HUES48 (cell line): ENCODE data around the gene OR52E1.

Experiments
- H3K27ac ChIP-seq: one replicate; pipeline ENCODE4 v1.7.0; 2013; ENCODE audit warnings: low read depth, low read length, inconsistent platforms
- H3K27me3 ChIP-seq: 2 replicates; pipeline ENCODE4 v1.6.1; 2013; ENCODE audit warnings: mild to moderate bottlenecking, low read length; ENCODE audit not compliant: control insufficient read depth, insufficient read depth
- H3K36me3 ChIP-seq: 2 replicates; pipeline ENCODE4 v1.6.1; 2013; ENCODE audit warnings: low read length; ENCODE audit not compliant: control insufficient read depth, insufficient read depth
- H3K4me1 ChIP-seq: 2 replicates; pipeline ENCODE4 v1.6.1; 2013; ENCODE audit warnings: mild to moderate bottlenecking, low read length; ENCODE audit not compliant: control insufficient read depth, insufficient read depth
- H3K4me3 ChIP-seq: 2 replicates; pipeline ENCODE4 v1.5.1; 2013; ENCODE audit warnings: mild to moderate bottlenecking, low read depth, low read length
- H3K9ac ChIP-seq: 2 replicates; pipeline ENCODE4 v1.6.1; 2013; ENCODE audit warnings: mild to moderate bottlenecking, low read depth, low read length, moderate library complexity
- H3K9me3 ChIP-seq: 2 replicates; pipeline ENCODE4 v1.6.1; 2013; ENCODE audit warnings: low read length; ENCODE audit not compliant: control insufficient read depth, insufficient read depth

The OR52E1 gene

GRCh38 chr11:5115339-5115738 lies 46.0 kb downstream of the OR52E1 start:
- Histone ChIP-seq H3K4me3 (no peak overlapping the region), H3K4me1 (no peaks in the 10 kb centered on the region), H3K9ac (no peak overlapping the region), H3K27me3 (no peaks in the 10 kb centered on the region), H3K27ac (no peak overlapping the region), H3K36me3 (no peaks in the 10 kb centered on the region), H3K9me3 (no peaks in the 10 kb centered on the region)

GRCh38 chr11:5117588-5117987 lies 48.2 kb downstream of the OR52E1 start:
- Histone ChIP-seq H3K9ac (no peak overlapping the region), H3K9me3 (no peaks in the 10 kb centered on the region), H3K27me3 (no peaks in the 10 kb centered on the region), H3K27ac (no peak overlapping the region), H3K36me3 (no peaks in the 10 kb centered on the region), H3K4me1 (no peaks in the 10 kb centered on the region), H3K4me3 (no peak overlapping the region)

- H3K4me3 ChIP-seq, result no peak overlapping the region
- no peak overlapping the region for H3K9ac ChIP-seq
- H3K27me3 ChIP-seq, result no peaks in the 10 kb centered on the region
- no peak overlapping the region for H3K27ac ChIP-seq
- H3K9me3 ChIP-seq, result no peaks in the 10 kb centered on the region
- H3K36me3 ChIP-seq, result no peaks in the 10 kb centered on the region
- no peaks in the 10 kb centered on the region for H3K4me1 ChIP-seq
Observed at GRCh38 chr11:5118893-5119292, 49.5 kb downstream of the OR52E1 start.
